Measurements from ENCODE around the gene ITPK1. TPM values are rescaled to one million over a fixed set of nuclear protein-coding genes. Genes with fewer than 3 reads are reported as not detected.

The ITPK1 gene
- total and polyA plus RNA-seq, 2 donors (not counting 3 experiments of a cell fraction or from before 2014, with no cell fraction given): 39.6 to 51.8 TPM

DNA sequence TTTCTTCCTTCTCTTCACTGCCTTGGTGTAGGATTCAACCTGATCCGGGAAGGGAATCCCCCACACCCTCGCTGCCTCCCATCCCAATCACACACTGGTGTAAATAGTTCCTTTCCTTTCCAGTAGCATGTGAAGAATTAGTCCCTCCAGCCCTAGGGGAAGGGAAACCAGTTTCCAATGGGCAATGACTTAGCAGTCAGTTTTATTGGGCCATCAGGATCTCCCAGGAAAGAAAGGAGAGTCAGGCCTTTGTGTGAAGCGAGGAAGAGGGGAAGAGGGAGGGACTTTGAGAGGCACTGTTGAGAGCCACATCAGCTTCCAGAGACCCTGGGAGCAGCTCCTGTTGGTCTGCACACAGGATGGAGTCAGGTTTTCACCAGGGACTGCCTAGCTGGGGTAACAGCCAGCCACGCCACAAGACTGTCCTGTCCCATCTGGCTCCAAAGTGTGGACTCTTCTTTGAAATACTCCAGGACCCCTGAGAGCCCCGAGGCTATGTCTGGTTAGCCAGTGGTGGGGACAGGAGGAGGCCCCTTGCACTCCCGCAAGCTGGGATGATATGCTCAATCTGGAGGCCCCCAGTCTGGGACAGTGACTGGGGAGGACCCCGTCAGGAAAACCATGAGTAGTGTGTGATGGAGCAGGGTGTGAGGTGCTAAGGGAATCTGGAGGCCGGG lies 41.1 kb upstream of the ITPK1 start:
- intact Hi-C loops (cut with micrococcal nuclease): no loop called here
- no peaks in the 10 kb centered on the region for H3K27me3 ChIP-seq (ENCODE audit: control insufficient read depth in 2 of 2, insufficient read depth in 2 of 2, low read length in 2 of 2)
- H3K9me3 ChIP-seq (replicated peaks; ENCODE audit: control insufficient read depth, insufficient read depth, low read length): no peaks in the 10 kb centered on the region
- POLR2A ChIA-PET: no interaction called here
- no peaks in the 10 kb centered on the region for H4K20me1 ChIP-seq (replicated peaks; ENCODE audit: control insufficient read depth, extremely low read depth, insufficient read depth, low read length)
- no peak overlapping the region for H3K27ac ChIP-seq (ENCODE audit: insufficient read depth, low read depth, low read length)
- no peak overlapping the region for H2AFZ ChIP-seq (ENCODE audit: low read depth, low read length)
- CTCF ChIA-PET: interaction anchor here (1.0 kb wide), 1 partner anchor 442 kb away, joined by 4 read pairs; no protein-coding TSS in a partner anchor
- H3K4me2 ChIP-seq (ENCODE audit: insufficient read depth, low read length): no peak overlapping the region
- no TSS peak for BruUV-seq (replicated peaks)
- dilution Hi-C loops (cut with MboI; ENCODE audit: extremely low pct_ligation_motif_present, low sequenced_read_pairs): no loop called here
- FAIRE-seq (no peak), DNase-seq (ENCODE audit: low read depth, low spot score) (no peak)
- H3K9me1 ChIP-seq (replicated peaks; ENCODE audit: control insufficient read depth, extremely low read depth, insufficient read depth, low read length): no peaks in the 10 kb centered on the region
- no peaks in the 10 kb centered on the region for H3K4me1 ChIP-seq (ENCODE audit: control insufficient read depth, extremely low read depth, insufficient read depth, low read length)
- TF ChIP-seq MYC (IDR thresholded peaks at IDR 0.05; ENCODE audit: low read depth, low read length) (no peak), FOS (IDR thresholded peaks at IDR 0.05; ENCODE audit: borderline replicate concordance, insufficient read depth, low read length) (no peak), GATA2 (IDR thresholded peaks at IDR 0.05; ENCODE audit: insufficient read depth, insufficient read length, low read depth, low read length) (no peak), POLR2A (IDR thresholded peaks at IDR 0.05; ENCODE audit: low read depth, low read length) (no peak), POLR2AphosphoS5 (IDR thresholded peaks at IDR 0.05; ENCODE audit: insufficient read depth, low read depth, low read length) (no peak), EZH2 (IDR thresholded peaks at IDR 0.05; ENCODE audit: borderline replicate concordance, low read depth, low read length, severe bottlenecking) (no peak), JUN (IDR thresholded peaks at IDR 0.05; ENCODE audit: borderline replicate concordance, insufficient read depth, insufficient read length, low read depth) (no peak)
- TF ChIP-seq, protein P1, sequence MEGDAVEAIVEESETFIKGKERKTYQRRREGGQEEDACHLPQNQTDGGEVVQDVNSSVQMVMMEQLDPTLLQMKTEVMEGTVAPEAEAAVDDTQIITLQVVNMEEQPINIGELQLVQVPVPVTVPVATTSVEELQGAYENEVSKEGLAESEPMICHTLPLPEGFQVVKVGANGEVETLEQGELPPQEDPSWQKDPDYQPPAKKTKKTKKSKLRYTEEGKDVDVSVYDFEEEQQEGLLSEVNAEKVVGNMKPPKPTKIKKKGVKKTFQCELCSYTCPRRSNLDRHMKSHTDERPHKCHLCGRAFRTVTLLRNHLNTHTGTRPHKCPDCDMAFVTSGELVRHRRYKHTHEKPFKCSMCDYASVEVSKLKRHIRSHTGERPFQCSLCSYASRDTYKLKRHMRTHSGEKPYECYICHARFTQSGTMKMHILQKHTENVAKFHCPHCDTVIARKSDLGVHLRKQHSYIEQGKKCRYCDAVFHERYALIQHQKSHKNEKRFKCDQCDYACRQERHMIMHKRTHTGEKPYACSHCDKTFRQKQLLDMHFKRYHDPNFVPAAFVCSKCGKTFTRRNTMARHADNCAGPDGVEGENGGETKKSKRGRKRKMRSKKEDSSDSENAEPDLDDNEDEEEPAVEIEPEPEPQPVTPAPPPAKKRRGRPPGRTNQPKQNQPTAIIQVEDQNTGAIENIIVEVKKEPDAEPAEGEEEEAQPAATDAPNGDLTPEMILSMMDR (IDR thresholded peaks at IDR 0.05; ENCODE audit: extremely low read depth in 1 of 2, insufficient read depth in 1 of 2, low read depth in 1 of 2, low read length in 2 of 2): no peak
- TF ChIP-seq, protein P2, sequence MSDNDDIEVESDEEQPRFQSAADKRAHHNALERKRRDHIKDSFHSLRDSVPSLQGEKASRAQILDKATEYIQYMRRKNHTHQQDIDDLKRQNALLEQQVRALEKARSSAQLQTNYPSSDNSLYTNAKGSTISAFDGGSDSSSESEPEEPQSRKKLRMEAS (IDR thresholded peaks at IDR 0.05; ENCODE audit: insufficient read depth, insufficient read length): no peak
- no peaks in the 10 kb centered on the region for H3K36me3 ChIP-seq (ENCODE audit: control insufficient read depth in 2 of 2, extremely low read depth in 1 of 2, insufficient read depth in 2 of 2, low read length in 2 of 2)
- H3K9ac ChIP-seq (replicated peaks; ENCODE audit: extremely low read depth, insufficient read depth, low read length): no peak overlapping the region
- no peak overlapping the region for H3K4me3 ChIP-seq (replicated peaks in 1 of 3; ENCODE audit: insufficient read depth in 1 of 3, low read depth in 1 of 3, low read length in 3 of 3)
- H3K79me2 ChIP-seq (ENCODE audit: control insufficient read depth, insufficient read depth, low read length): no peaks in the 10 kb centered on the region
